DOHH2 (cell line): ENCODE results near the gene ESAM.

Source experiments
- H3F3A ChIP-seq: fragments of 200-600 bp; sonication (generic), shearing (Covaris generic); 2 replicates; pipeline ENCODE4 v1.6.0; 2016; ENCODE audit warnings: antibody characterized with exemption, mild to moderate bottlenecking; ENCODE audit not compliant: control insufficient read depth, insufficient read depth
- H3K27ac ChIP-seq: fragments of 200-600 bp; sonication (generic); 2 replicates; pipeline ENCODE4 v1.5.1; 2014; ENCODE audit warnings: low read depth, mild to moderate bottlenecking, low read length, moderate library complexity
- H3K27me3 ChIP-seq: fragments of 200-600 bp; sonication (generic); 2 replicates; pipeline ENCODE4 v1.6.1; 2014; ENCODE audit warnings: mild to moderate bottlenecking, low read length, mixed read lengths; ENCODE audit not compliant: control insufficient read depth
- H3K36me3 ChIP-seq: fragments of 200-600 bp; sonication (generic); 2 replicates; pipeline ENCODE4 v1.6.1; 2014; ENCODE audit warnings: mild to moderate bottlenecking, low read length, moderate library complexity, mixed read lengths; ENCODE audit not compliant: control insufficient read depth
- H3K4me1 ChIP-seq: fragments of 200-600 bp; sonication (generic); 2 replicates; pipeline ENCODE4 v1.6.1; 2014; ENCODE audit warnings: mild to moderate bottlenecking, low read length, mixed read lengths; ENCODE audit not compliant: control insufficient read depth
- H3K4me2 ChIP-seq: fragments of 200-600 bp; sonication (generic); 2 replicates; pipeline ENCODE4 v1.6.0; 2014; ENCODE audit warnings: mild to moderate bottlenecking, low read length, moderate library complexity
- H3K4me3 ChIP-seq: fragments of 200-600 bp; sonication (generic); 2 replicates; pipeline ENCODE4 v1.5.1; 2014; ENCODE audit warnings: mild to moderate bottlenecking, low read length, mixed read lengths
- H3K79me2 ChIP-seq: fragments of 200-600 bp; sonication (generic); 2 replicates; pipeline ENCODE4 v1.6.1; 2014; ENCODE audit warnings: mild to moderate bottlenecking, low read length, mixed read lengths; ENCODE audit not compliant: control insufficient read depth
- H3K9me2 ChIP-seq: fragments of 200-600 bp; sonication (generic); replicated peaks from 2 replicates; pipeline ENCODE4 v1.6.1; 2014; ENCODE audit warnings: mild to moderate bottlenecking, low read length, mixed read lengths; ENCODE audit not compliant: control insufficient read depth
- H3K9me3 ChIP-seq: fragments of 200-600 bp; sonication (generic); 2 replicates; pipeline ENCODE4 v1.6.1; 2014; ENCODE audit warnings: antibody characterized with exemption, low read length, mixed read lengths; ENCODE audit not compliant: control insufficient read depth, insufficient read depth
- H4K20me1 ChIP-seq: fragments of 200-600 bp; sonication (generic); 2 replicates; pipeline ENCODE4 v1.6.0; 2014; ENCODE audit warnings: low read depth, mild to moderate bottlenecking, antibody characterized with exemption, low read length, moderate library complexity; ENCODE audit not compliant: control insufficient read depth, insufficient read depth
- EZH2phosphoT487 ChIP-seq: fragments of 200-600 bp; sonication (generic); IDR thresholded peaks from 2 replicates; pipeline ENCODE4 v1.6.1; 2017; ENCODE audit warnings: borderline replicate concordance, mild to moderate bottlenecking, antibody characterized with exemption, low read length, moderate library complexity, mixed read lengths
- TF ChIP-seq, protein P1 (sequence below): fragments of 200-600 bp; sonication (generic); IDR thresholded peaks from one replicate; pipeline ENCODE4 v1.5.1; 2014; ENCODE audit warnings: antibody characterized with exemption, mild to moderate bottlenecking, low read depth, low read length; ENCODE audit not compliant: poor library complexity, severe bottlenecking

The ESAM gene

GRCh38 chr11:124807201-124807600 is 45.1 kb upstream of the ESAM start:
- H3K9me3 ChIP-seq, result no peaks in the 10 kb centered on the region

DNA sequence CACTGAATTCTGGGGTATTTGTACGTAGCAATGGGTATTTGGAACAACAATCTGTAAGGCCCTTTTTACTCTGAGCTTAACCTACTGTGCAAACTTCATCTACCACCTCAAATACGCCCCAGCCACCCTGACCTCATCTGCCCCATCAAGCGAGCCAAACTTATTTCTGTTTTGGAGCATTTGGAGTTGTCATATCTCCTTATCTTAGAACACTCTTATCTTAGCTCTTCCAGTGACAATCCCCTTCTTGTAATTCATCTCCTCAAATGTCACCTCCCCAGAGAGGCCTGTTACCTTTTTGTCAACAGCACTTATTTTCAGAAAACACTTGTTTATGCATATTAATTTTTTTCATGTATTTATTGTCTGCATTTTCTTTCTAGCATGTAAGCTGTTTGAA is 42.8 kb upstream of the ESAM start:
- no peaks in the 10 kb centered on the region for H3F3A ChIP-seq
- no peaks in the 10 kb centered on the region for H4K20me1 ChIP-seq
- H3K4me2 ChIP-seq, result no peak overlapping the region
- H3K9me3 ChIP-seq, result no peaks in the 10 kb centered on the region
- peaks cover 2% of the 10 kb centered on the region for H3K36me3 ChIP-seq
- TF ChIP-seq, protein P1, sequence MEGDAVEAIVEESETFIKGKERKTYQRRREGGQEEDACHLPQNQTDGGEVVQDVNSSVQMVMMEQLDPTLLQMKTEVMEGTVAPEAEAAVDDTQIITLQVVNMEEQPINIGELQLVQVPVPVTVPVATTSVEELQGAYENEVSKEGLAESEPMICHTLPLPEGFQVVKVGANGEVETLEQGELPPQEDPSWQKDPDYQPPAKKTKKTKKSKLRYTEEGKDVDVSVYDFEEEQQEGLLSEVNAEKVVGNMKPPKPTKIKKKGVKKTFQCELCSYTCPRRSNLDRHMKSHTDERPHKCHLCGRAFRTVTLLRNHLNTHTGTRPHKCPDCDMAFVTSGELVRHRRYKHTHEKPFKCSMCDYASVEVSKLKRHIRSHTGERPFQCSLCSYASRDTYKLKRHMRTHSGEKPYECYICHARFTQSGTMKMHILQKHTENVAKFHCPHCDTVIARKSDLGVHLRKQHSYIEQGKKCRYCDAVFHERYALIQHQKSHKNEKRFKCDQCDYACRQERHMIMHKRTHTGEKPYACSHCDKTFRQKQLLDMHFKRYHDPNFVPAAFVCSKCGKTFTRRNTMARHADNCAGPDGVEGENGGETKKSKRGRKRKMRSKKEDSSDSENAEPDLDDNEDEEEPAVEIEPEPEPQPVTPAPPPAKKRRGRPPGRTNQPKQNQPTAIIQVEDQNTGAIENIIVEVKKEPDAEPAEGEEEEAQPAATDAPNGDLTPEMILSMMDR, result no peak
- TF ChIP-seq EZH2phosphoT487, result no peak
- peaks cover 8% of the 10 kb centered on the region for H3K4me1 ChIP-seq
- H3K27ac ChIP-seq, result no peak overlapping the region
- peaks cover 8% of the 10 kb centered on the region for H3K79me2 ChIP-seq
- no peaks in the 10 kb centered on the region for H3K9me2 ChIP-seq
- H3K4me3 ChIP-seq, result no peak overlapping the region
- no peaks in the 10 kb centered on the region; the same call in 1 of the 2 replicates for H3K27me3 ChIP-seq

More at GRCh38 chr11:124807201-124807600, 45.1 kb upstream of the ESAM start:
- Histone ChIP-seq H3K27me3 (peaks cover 10% of the 10 kb centered on the region), H3K4me2 (no peak overlapping the region), H3K27ac (no peak overlapping the region), H4K20me1 (no peaks in the 10 kb centered on the region), H3K36me3 (no peaks in the 10 kb centered on the region), H3K4me3 (no peak overlapping the region), H3F3A (no peaks in the 10 kb centered on the region), H3K4me1 (no peaks in the 10 kb centered on the region), H3K9me2 (no peaks in the 10 kb centered on the region), H3K79me2 (no peaks in the 10 kb centered on the region)
- no peak for TF ChIP-seq EZH2phosphoT487
- TF ChIP-seq, protein P1, result no peak

- peaks cover 6% of the 10 kb centered on the region; the same call in 1 of the 2 replicates for H4K20me1 ChIP-seq
- peaks cover 40% of the 10 kb centered on the region for H3K79me2 ChIP-seq
- no peaks in the 10 kb centered on the region for H3F3A ChIP-seq
- no peak overlapping the region for H3K4me3 ChIP-seq
- peaks cover 4% of the 10 kb centered on the region for H3K36me3 ChIP-seq
- H3K9me2 ChIP-seq, result no peaks in the 10 kb centered on the region
- H3K9me3 ChIP-seq, result no peaks in the 10 kb centered on the region
- no peak overlapping the region for H3K27ac ChIP-seq
- H3K4me1 ChIP-seq, result peaks cover 25% of the 10 kb centered on the region
- TF ChIP-seq, protein P1, result no peak
- TF ChIP-seq EZH2phosphoT487, result no peak
- H3K4me2 ChIP-seq, result no peak overlapping the region
- no peaks in the 10 kb centered on the region for H3K27me3 ChIP-seq
These were observed 39.7 kb upstream of the ESAM start for GRCh38 chr11:124801636-124802312.
